Mesenchymal stem cell (in vitro differentiated cells and primary cell): Measurements from ENCODE around the gene KLK1.
A peak's percentile ranks its signal among the peaks of the same experiment; 100 is the strongest.

Experiments
- DNase-seq: peaks from one replicate; pipeline ENCODE4 v3.0.0-alpha.2; 2013
- H2AFZ ChIP-seq: one replicate; pipeline ENCODE4 v1.6.1; 2013; ENCODE audit warnings: low read depth, mild to moderate bottlenecking, control low read depth, inconsistent platforms, low read length, moderate library complexity
- H2AK5ac ChIP-seq: 2 replicates; pipeline ENCODE4 v1.6.1; 2013; ENCODE audit warnings: low read length, moderate library complexity, mild to moderate bottlenecking, inconsistent platforms; ENCODE audit not compliant: severe bottlenecking
- H2BK120ac ChIP-seq: one replicate; pipeline ENCODE4 v1.6.1; 2013; ENCODE audit warnings: low read depth, mild to moderate bottlenecking, inconsistent platforms, low read length, moderate library complexity
- H2BK12ac ChIP-seq, 2 experiments: one replicate each; pipeline ENCODE4 v1.6.1; 2013; ENCODE audit warnings: inconsistent platforms in 2 of 2, low read length in 2 of 2, mild to moderate bottlenecking in 2 of 2, moderate library complexity in 2 of 2, control low read depth in 1 of 2
- H2BK15ac ChIP-seq: one replicate; pipeline ENCODE4 v1.6.1; 2013; ENCODE audit warnings: mild to moderate bottlenecking, low read depth, inconsistent platforms; ENCODE audit not compliant: poor library complexity, severe bottlenecking
- H2BK5ac ChIP-seq: 2 replicates; pipeline ENCODE4 v1.6.1; 2013; ENCODE audit warnings: low read depth, mild to moderate bottlenecking, low read length, control low read depth, inconsistent platforms; ENCODE audit not compliant: poor library complexity, severe bottlenecking
- H3K14ac ChIP-seq, 2 experiments: one replicate each; pipeline ENCODE4 v1.6.1; 2013; ENCODE audit warnings: inconsistent platforms in 2 of 2, low read length in 2 of 2, control low read depth in 1 of 2, mild to moderate bottlenecking in 1 of 2, moderate library complexity in 1 of 2
- H3K18ac ChIP-seq, 2 experiments: one replicate each; pipeline ENCODE4 v1.6.1; 2013; ENCODE audit warnings: inconsistent platforms in 2 of 2, low read length in 2 of 2, control low read depth in 1 of 2, low read depth in 1 of 2, mild to moderate bottlenecking in 1 of 2
- H3K23ac ChIP-seq, 2 experiments: one replicate each; pipeline ENCODE4 v1.6.1; 2013; ENCODE audit warnings: inconsistent platforms in 2 of 2, low read length in 2 of 2, mild to moderate bottlenecking in 2 of 2, moderate library complexity in 2 of 2, control low read depth in 1 of 2
- H3K27ac ChIP-seq: 2 replicates; pipeline ENCODE4 v1.5.1; 2013; ENCODE audit warnings: mild to moderate bottlenecking, moderate library complexity, low read length, control low read depth, inconsistent platforms; ENCODE audit not compliant: poor library complexity, severe bottlenecking
- H3K27me3 ChIP-seq, 2 experiments: 2 replicates each; pipeline versions ENCODE4 v1.6.1 to v1.7.0; 2013; ENCODE audit warnings: low read length in 2 of 2, mild to moderate bottlenecking in 2 of 2, moderate library complexity in 2 of 2, control low read depth in 1 of 2, inconsistent platforms in 1 of 2; ENCODE audit not compliant: control insufficient read depth in 1 of 2, insufficient read depth in 1 of 2
- H3K36me3 ChIP-seq, 2 experiments: 2 replicates each; pipeline versions ENCODE4 v1.6.1 to v1.7.0; 2013; ENCODE audit warnings: low read length in 2 of 2, control low read depth in 1 of 2, inconsistent platforms in 1 of 2, low read depth in 1 of 2, mild to moderate bottlenecking in 1 of 2; ENCODE audit not compliant: insufficient read depth in 2 of 2, control insufficient read depth in 1 of 2
- H3K4ac ChIP-seq, 2 experiments: one replicate each; pipeline ENCODE4 v1.6.1; 2013; ENCODE audit warnings: inconsistent platforms in 2 of 2, low read length in 2 of 2, mild to moderate bottlenecking in 2 of 2, moderate library complexity in 2 of 2, control low read depth in 1 of 2, low read depth in 1 of 2
- H3K4me1 ChIP-seq: 2 replicates; pipeline ENCODE4 v1.6.1; 2013; ENCODE audit warnings: low read depth, low read length, control low read depth; ENCODE audit not compliant: control insufficient read depth, insufficient read depth
- H3K4me2 ChIP-seq: 2 replicates; pipeline ENCODE4 v1.6.1; 2013; ENCODE audit warnings: low read length, mild to moderate bottlenecking, inconsistent platforms; ENCODE audit not compliant: poor library complexity, severe bottlenecking
- H3K4me3 ChIP-seq, 2 experiments: 2 replicates each; pipeline versions ENCODE4 v1.5.1 to v1.7.0; 2013; ENCODE audit warnings: low read length in 2 of 2, mild to moderate bottlenecking in 2 of 2, control low read depth in 1 of 2, low read depth in 1 of 2; ENCODE audit not compliant: insufficient read depth in 1 of 2
- H3K79me1 ChIP-seq: replicated peaks from 2 replicates; pipeline ENCODE4 v1.6.1; 2013; ENCODE audit warnings: mild to moderate bottlenecking, control low read depth, low read length, inconsistent platforms; ENCODE audit not compliant: poor library complexity, severe bottlenecking
- H3K9ac ChIP-seq: 2 replicates; pipeline ENCODE4 v1.7.0; 2013; ENCODE audit warnings: mild to moderate bottlenecking, low read length, moderate library complexity
- H3K9me3 ChIP-seq: 2 replicates; pipeline ENCODE4 v1.7.0; 2013; ENCODE audit warnings: mild to moderate bottlenecking, low read length; ENCODE audit not compliant: control insufficient read depth
- H4K8ac ChIP-seq: one replicate; pipeline ENCODE4 v1.6.1; 2013; ENCODE audit warnings: inconsistent platforms, mild to moderate bottlenecking, low read length, moderate library complexity
- H4K91ac ChIP-seq: one replicate; pipeline ENCODE4 v1.6.1; 2013; ENCODE audit warnings: mild to moderate bottlenecking, low read length, inconsistent platforms
- WGBS: methylation state at CpG from one replicate; pipeline ENCODE4 v1.1.7; 2013; ENCODE audit warnings: mixed read lengths; 5-methylcytosine and 5-hydroxymethylcytosine counted together

Gene KLK1

DNA sequence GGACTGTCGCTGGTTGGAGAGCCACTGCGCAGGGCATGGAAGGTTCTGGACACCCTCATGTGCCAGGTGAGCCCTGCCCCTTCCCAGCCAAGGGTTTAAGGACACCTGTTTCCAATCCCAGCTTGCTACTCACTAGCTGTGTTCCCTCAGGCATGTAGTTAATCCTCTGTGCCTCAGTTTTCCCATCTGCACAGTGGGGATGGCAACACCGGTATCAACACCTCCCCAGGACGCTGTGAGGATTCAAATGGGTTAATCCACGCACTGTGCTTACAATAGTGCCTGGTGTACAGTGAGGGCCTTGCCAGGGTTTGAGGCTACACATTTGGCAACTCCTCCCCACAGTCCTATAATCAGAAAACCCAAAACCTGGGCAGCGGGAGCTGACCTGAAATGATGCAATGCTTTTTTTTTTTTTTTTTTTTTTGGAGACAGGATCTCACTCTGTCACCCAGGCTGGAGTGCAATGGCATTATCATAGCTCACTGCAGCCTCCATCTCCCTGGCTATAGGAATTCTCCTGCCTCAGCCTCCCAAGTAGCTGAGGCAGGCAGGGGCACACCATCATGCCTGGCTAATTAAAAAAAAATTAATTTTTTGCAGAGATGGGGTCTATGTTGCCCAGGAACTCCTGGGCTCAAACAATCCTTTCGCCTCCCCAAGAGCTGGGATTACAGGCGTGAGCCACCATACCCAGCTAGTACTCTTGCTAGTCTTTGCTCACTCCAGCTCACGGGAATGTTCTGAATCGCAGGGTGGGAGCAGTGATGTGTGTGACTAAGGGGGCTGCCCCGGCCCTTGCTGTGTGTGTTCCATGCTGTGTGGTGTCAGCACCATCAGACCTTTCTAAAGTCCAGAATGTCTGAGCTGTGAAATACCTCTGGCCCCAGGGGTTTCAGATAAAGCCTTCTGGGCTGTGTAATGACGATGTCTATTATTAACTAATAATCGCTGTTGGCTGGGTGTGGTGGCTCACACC lies 31.0 kb downstream of the KLK1 start:
- H4K8ac ChIP-seq = no peak overlapping the region
- peaks cover 12% of the 10 kb centered on the region for H3K79me1 ChIP-seq

DNA sequence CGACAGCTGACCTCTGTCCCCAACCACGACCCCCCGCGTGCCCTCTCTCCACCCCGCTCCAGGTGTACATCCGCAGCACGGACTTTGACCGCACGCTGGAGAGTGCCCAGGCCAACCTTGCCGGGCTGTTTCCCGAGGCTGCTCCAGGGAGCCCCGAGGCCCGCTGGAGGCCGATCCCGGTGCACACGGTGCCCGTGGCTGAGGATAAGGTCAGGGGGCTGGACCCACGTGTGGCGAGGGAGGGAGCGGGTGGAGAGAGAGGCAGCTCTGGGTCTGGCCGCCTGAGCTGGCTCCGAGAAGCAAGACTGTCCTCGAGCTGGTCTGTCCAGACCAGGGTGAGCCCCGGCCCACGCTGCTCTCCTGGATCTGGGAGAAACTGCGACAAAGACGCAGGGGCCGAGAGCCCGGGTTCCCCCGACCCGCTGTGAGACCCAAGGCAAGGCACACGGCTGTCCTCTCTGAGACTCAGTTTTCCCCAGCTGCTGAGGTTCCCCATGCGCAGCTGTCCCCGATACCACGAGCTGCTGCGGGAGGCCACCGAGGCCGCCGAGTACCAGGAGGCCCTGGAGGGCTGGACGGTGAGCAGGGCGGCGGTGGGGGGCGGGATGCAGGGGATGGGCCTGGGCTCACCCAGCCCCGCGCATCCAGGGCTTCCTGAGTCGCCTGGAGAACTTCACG lies 31.9 kb downstream of the KLK1 start:
- Histone ChIP-seq H4K91ac (no peak overlapping the region), H3K9me3 (no peaks in the 10 kb centered on the region), H3K79me1 (peaks cover 5% of the 10 kb centered on the region), H3K27ac (no peak overlapping the region), H3K27me3 (peaks cover 0 to 3% of the 10 kb centered on the region in 2 experiments), H3K4me1 (peaks cover 7% of the 10 kb centered on the region), H2BK12ac (no peak overlapping the region), H2AFZ (no peak overlapping the region), H2BK15ac (no peak overlapping the region), H3K9ac (no peak overlapping the region), H3K23ac (no peak overlapping the region), H2BK5ac (no peak overlapping the region), H3K4me3 (no peak overlapping the region), H2BK120ac (no peak overlapping the region), H4K8ac (no peak overlapping the region), H3K36me3 (peaks cover 5 to 21% of the 10 kb centered on the region in 2 experiments), H3K4ac (no peak overlapping the region), H3K18ac (no peak overlapping the region), H3K4me2 (no peak overlapping the region), H3K14ac (no peak overlapping the region), H2AK5ac (no peak overlapping the region)
- no peak for DNase-seq
- WGBS = 95% methylated on average over 47 of the region's 47 CpGs

More for the DNA sequence above, 31.0 kb downstream of the KLK1 start:
- no peak overlapping the region for H2BK120ac ChIP-seq
- H3K4me2 ChIP-seq = no peak overlapping the region
- H3K9me3 ChIP-seq = no peaks in the 10 kb centered on the region
- H2AFZ ChIP-seq = no peak overlapping the region
- WGBS = 95% methylated on average over 13 of the region's 13 CpGs
- no peak overlapping the region for H3K27ac ChIP-seq
- H2BK5ac ChIP-seq = no peak overlapping the region
- H4K91ac ChIP-seq = no peak overlapping the region
- H3K14ac ChIP-seq = no peak overlapping the region
- H3K4me1 ChIP-seq = peaks cover 7% of the 10 kb centered on the region
- H3K36me3 ChIP-seq = peaks cover 12 to 29% of the 10 kb centered on the region in 2 experiments
- H3K4me3 ChIP-seq = no peak overlapping the region
- H3K23ac ChIP-seq = no peak overlapping the region
- H3K4ac ChIP-seq = no peak overlapping the region
- no peak overlapping the region for H2AK5ac ChIP-seq
- no peak overlapping the region for H2BK15ac ChIP-seq
- H3K18ac ChIP-seq = no peak overlapping the region
- H3K9ac ChIP-seq = no peak overlapping the region
- H3K27me3 ChIP-seq = peaks cover 0 to 3% of the 10 kb centered on the region in 2 experiments
- H2BK12ac ChIP-seq = no peak overlapping the region
- DNase-seq = no peak

DNA sequence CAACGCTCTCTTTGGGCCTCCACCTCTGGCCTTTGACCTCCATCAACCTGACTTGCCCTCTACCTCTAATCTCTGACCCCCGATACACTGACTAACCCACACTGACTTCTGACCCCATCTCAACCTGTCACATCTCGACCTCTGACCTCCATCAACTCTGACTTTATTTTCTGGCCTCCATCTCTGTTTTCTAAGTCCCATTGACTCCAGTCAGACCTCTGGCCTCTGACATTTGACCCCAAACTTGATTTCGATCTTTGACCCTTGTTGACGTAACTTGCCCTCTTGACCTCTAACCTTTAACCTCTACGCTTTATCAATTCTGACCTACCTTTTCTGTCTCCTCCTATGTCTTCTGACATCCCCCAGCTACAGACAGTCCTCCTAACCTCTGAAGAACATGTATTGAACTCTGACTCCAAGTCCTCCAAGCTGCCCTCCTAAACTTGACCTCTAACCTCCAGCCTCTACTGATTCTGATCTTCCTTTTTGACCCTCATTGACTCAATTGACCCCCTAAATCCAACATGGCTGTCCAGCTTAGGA lies 32.6 kb downstream of the KLK1 start:
- Histone ChIP-seq H3K27me3 (peaks cover 0 to 3% of the 10 kb centered on the region in 2 experiments), H4K91ac (no peak overlapping the region), H3K23ac (no peak overlapping the region), H3K9ac (no peak overlapping the region), H2AK5ac (no peak overlapping the region), H3K4me2 (no peak overlapping the region), H3K36me3 (peaks cover 0 to 13% of the 10 kb centered on the region in 2 experiments), H3K4me1 (peaks cover 7% of the 10 kb centered on the region), H3K4ac (no peak overlapping the region), H3K14ac (no peak overlapping the region), H2BK5ac (no peak overlapping the region), H4K8ac (no peak overlapping the region), H2BK12ac (no peak overlapping the region), H3K79me1 (no peaks in the 10 kb centered on the region), H3K4me3 (no peak overlapping the region), H3K9me3 (no peaks in the 10 kb centered on the region), H2BK120ac (no peak overlapping the region), H3K18ac (no peak overlapping the region), H2AFZ (no peak overlapping the region), H2BK15ac (no peak overlapping the region), H3K27ac (no peak overlapping the region)
- 93% methylated on average over 6 of the region's 6 CpGs for WGBS
- DNase-seq = no peak

GRCh38 chr19:50790396-50790795 lies 33.2 kb downstream of the KLK1 start, which contains the start of gene ACP4:
TSS of gene ACP4 (plus strand) at chr19:50790415. CDS start at chr19:50790415, 0 bp downstream.
- peak within 1 kb of the TSS; percentile 14 for H4K91ac ChIP-seq
- H2BK120ac ChIP-seq = no peak within 1 kb of the TSS
- no peak within 1 kb of the TSS for H3K18ac ChIP-seq
- H3K27ac ChIP-seq = no peak within 1 kb of the TSS
- H3K9me3 ChIP-seq = no peaks in the 10 kb centered on the region
- 95% methylated on average over 15 of the region's 15 CpGs for WGBS
- no peak within 1 kb of the TSS for H3K14ac ChIP-seq
- H3K4me2 ChIP-seq = no peak within 1 kb of the TSS
- no peak within 1 kb of the TSS for H2AFZ ChIP-seq
- no peak within 1 kb of the TSS for H2BK12ac ChIP-seq
- peaks cover 7% of the 10 kb centered on the region for H3K4me1 ChIP-seq
- H3K36me3 ChIP-seq = peaks cover 0 to 7% of the 10 kb centered on the region in 2 experiments
- H2BK15ac ChIP-seq = no peak within 1 kb of the TSS
- H3K4ac ChIP-seq = no peak within 1 kb of the TSS
- no peak within 1 kb of the TSS for H3K4me3 ChIP-seq
- H3K9ac ChIP-seq = no peak within 1 kb of the TSS
- peaks cover 0 to 9% of the 10 kb centered on the region in 2 experiments for H3K27me3 ChIP-seq
- no peak within 1 kb of the TSS for H2BK5ac ChIP-seq
- no peak within 1 kb of the TSS for H4K8ac ChIP-seq
- DNase-seq = no peak
- no peaks in the 10 kb centered on the region for H3K79me1 ChIP-seq
- H2AK5ac ChIP-seq = no peak within 1 kb of the TSS
- H3K23ac ChIP-seq = no peak within 1 kb of the TSS
